HepG2 (cell line): Measurements from ENCODE around the gene DYDC2. TPM values are rescaled to one million over a fixed set of nuclear protein-coding genes. Genes with fewer than 3 reads are reported as not detected.

Source experiments
- AGO1 ChIP-seq: fragments of 200-400 bp; formaldehyde crosslinking; IDR thresholded peaks from 2 replicates; pipeline ENCODE4 v1.6.1; 2017; ENCODE audit warnings: mild to moderate bottlenecking, low read depth, low read length, moderate library complexity; ENCODE audit not compliant: poor library complexity, severe bottlenecking
- ARNT2 ChIP-seq: sonication (generic); formaldehyde crosslinking; IDR thresholded peaks from 2 replicates; pipeline ENCODE4 v1.8.0; 2022; ENCODE audit warnings: mild to moderate bottlenecking, low read depth, missing genetic modification reagents, moderate library complexity
- ATAD3A ChIP-seq: sonication (generic); formaldehyde crosslinking; IDR thresholded peaks from 2 replicates; pipeline ENCODE4 v1.4.0; 2020; ENCODE audit warnings: missing genetic modification reagents
- ATF3 ChIP-seq: sonication (generic); formaldehyde crosslinking; IDR thresholded peaks from 2 replicates; pipeline ENCODE4 v1.4.0; 2020; ENCODE audit warnings: missing genetic modification reagents
- BORCS8-MEF2B ChIP-seq: sonication (generic); formaldehyde crosslinking; IDR thresholded peaks from 2 replicates; pipeline ENCODE4 v1.8.0; 2022; ENCODE audit warnings: mild to moderate bottlenecking, missing genetic modification reagents
- ESRRA ChIP-seq: sonication (generic); formaldehyde crosslinking; IDR thresholded peaks from 2 replicates; pipeline ENCODE4 v1.5.1; 2020; ENCODE audit warnings: mild to moderate bottlenecking, low read depth, missing genetic modification reagents
- ETV6 ChIP-seq: sonication (generic); formaldehyde crosslinking; conservative IDR thresholded peaks from 2 replicates; pipeline ENCODE4 v1.4.0; 2020; ENCODE audit warnings: missing genetic modification reagents
- FOSL1 ChIP-seq: sonication (generic); formaldehyde crosslinking; IDR thresholded peaks from 2 replicates; pipeline ENCODE4 v1.9.0; 2021; ENCODE audit warnings: missing genetic modification reagents, borderline replicate concordance
- FOXJ3 ChIP-seq: sonication (generic); formaldehyde crosslinking; IDR thresholded peaks from 2 replicates; pipeline ENCODE4 v1.4.0; 2020; ENCODE audit warnings: missing genetic modification reagents, mild to moderate bottlenecking, borderline replicate concordance
- KMT2A ChIP-seq: sonication (generic); formaldehyde crosslinking; IDR thresholded peaks from 2 replicates; pipeline ENCODE4 v1.4.0; 2020; ENCODE audit warnings: missing genetic modification reagents
- MEF2D ChIP-seq: sonication (generic); formaldehyde crosslinking; IDR thresholded peaks from 2 replicates; pipeline ENCODE4 v1.5.1; 2020; ENCODE audit warnings: mild to moderate bottlenecking, missing genetic modification reagents
- NFYC ChIP-seq: IDR thresholded peaks from 2 replicates; pipeline ENCODE4 v1.6.1; 2016; ENCODE audit warnings: missing genetic modification reagents, missing compliant biosample characterization
- SMAD3 ChIP-seq: sonication (generic); formaldehyde crosslinking; IDR thresholded peaks from 2 replicates; pipeline ENCODE4 v1.4.0; 2020; ENCODE audit warnings: missing genetic modification reagents
- STAG1 ChIP-seq: sonication (generic); formaldehyde crosslinking; IDR thresholded peaks from 2 replicates; pipeline ENCODE4 v1.4.0; 2020; ENCODE audit warnings: missing genetic modification reagents
- TRIM24 ChIP-seq: sonication (generic); formaldehyde crosslinking; IDR thresholded peaks from 2 replicates; pipeline ENCODE4 v1.8.0; 2022; ENCODE audit warnings: mild to moderate bottlenecking, missing genetic modification reagents
- XBP1 ChIP-seq: sonication (generic); formaldehyde crosslinking; IDR thresholded peaks from 2 replicates; pipeline ENCODE4 v1.5.0; 2020; ENCODE audit warnings: missing genetic modification reagents
- YEATS4 ChIP-seq: sonication (generic); formaldehyde crosslinking; IDR thresholded peaks from 2 replicates; pipeline ENCODE4 v1.4.0; 2020; ENCODE audit warnings: missing genetic modification reagents, borderline replicate concordance
- ZBTB20 ChIP-seq: sonication (generic); formaldehyde crosslinking; IDR thresholded peaks from 2 replicates; pipeline ENCODE4 v1.8.1; 2023; ENCODE audit warnings: missing genetic modification reagents, low read depth, mild to moderate bottlenecking, borderline replicate concordance
- ZBTB37 ChIP-seq: sonication (generic); formaldehyde crosslinking; IDR thresholded peaks from 2 replicates; pipeline ENCODE4 v1.4.0; 2020; ENCODE audit warnings: mild to moderate bottlenecking, missing genetic modification reagents
- ZFP62 ChIP-seq: sonication (generic); formaldehyde crosslinking; IDR thresholded peaks from 2 replicates; pipeline ENCODE4 v1.4.0; 2020; ENCODE audit warnings: missing genetic modification reagents
- ZFY ChIP-seq: sonication (generic); formaldehyde crosslinking; IDR thresholded peaks from 2 replicates; pipeline ENCODE4 v1.4.0; 2020; ENCODE audit warnings: missing genetic modification reagents
- ZNF10 ChIP-seq: sonication (generic); formaldehyde crosslinking; IDR thresholded peaks from 2 replicates; pipeline ENCODE4 v1.4.0; 2020; ENCODE audit warnings: mild to moderate bottlenecking, low read depth, missing genetic modification reagents, borderline replicate concordance
- ZNF230 ChIP-seq: sonication (generic); formaldehyde crosslinking; IDR thresholded peaks from 2 replicates; pipeline ENCODE4 v1.4.0; 2020; ENCODE audit warnings: mild to moderate bottlenecking, missing genetic modification reagents
- ZNF253 ChIP-seq: sonication (generic); formaldehyde crosslinking; IDR thresholded peaks from 2 replicates; pipeline ENCODE4 v1.8.0; 2022; ENCODE audit warnings: mild to moderate bottlenecking, missing genetic modification reagents, borderline replicate concordance
- ZNF543 ChIP-seq: sonication (generic); formaldehyde crosslinking; IDR thresholded peaks from 2 replicates; pipeline ENCODE4 v1.4.0; 2020; ENCODE audit warnings: mild to moderate bottlenecking, missing genetic modification reagents
- ZNF552 ChIP-seq: sonication (generic); formaldehyde crosslinking; IDR thresholded peaks from 2 replicates; pipeline ENCODE4 v1.9.0; 2022; ENCODE audit warnings: missing genetic modification reagents, mild to moderate bottlenecking, borderline replicate concordance
- ZNF674 ChIP-seq: sonication (generic); formaldehyde crosslinking; IDR thresholded peaks from 2 replicates; pipeline ENCODE4 v1.5.0; 2020; ENCODE audit warnings: low read depth, mild to moderate bottlenecking, missing genetic modification reagents
- polyA plus RNA-seq, 8 experiments: library from polyadenylated mRNA; depleted of rRNA in 3 of 8; stranded (reverse) in 7 of 8; unstranded in 1 of 8; fragments of >200 nt; fragmentation: Illumina TruSeq in 4 of 8; extraction: Trizol in 4 of 8; gene quantifications; 2 replicates each; pipeline versions ENCODE4 v1.2.1 to v1.2.3, GENCODE V29; 2011 to 2016; ENCODE audit warnings: low read depth in 4 of 8, missing spikeins in 1 of 8, mixed read lengths in 1 of 8; ENCODE audit not compliant: insufficient read depth in 1 of 8
- total RNA-seq, 5 experiments: library from RNA; depleted of rRNA; stranded (reverse); fragments of >200 nt; fragmentation: Illumina TruSeq; extraction: Trizol; gene quantifications; 2 replicates each; pipeline ENCODE4 v1.2.3, GENCODE V29; 2016; ENCODE audit warnings: low read depth in 1 of 5
- TF ChIP-seq, protein P1 (sequence below): sonication (generic); formaldehyde crosslinking; conservative IDR thresholded peaks from 2 replicates; pipeline ENCODE4 v1.8.0; 2022; ENCODE audit warnings: low read depth, missing genetic modification reagents

Gene DYDC2
- total and polyA plus RNA-seq, 2 of the 13 experiments (the other 11 are each of a cell fraction or from before 2014, with no cell fraction given): 0.98 to 2.3 TPM

DNA sequence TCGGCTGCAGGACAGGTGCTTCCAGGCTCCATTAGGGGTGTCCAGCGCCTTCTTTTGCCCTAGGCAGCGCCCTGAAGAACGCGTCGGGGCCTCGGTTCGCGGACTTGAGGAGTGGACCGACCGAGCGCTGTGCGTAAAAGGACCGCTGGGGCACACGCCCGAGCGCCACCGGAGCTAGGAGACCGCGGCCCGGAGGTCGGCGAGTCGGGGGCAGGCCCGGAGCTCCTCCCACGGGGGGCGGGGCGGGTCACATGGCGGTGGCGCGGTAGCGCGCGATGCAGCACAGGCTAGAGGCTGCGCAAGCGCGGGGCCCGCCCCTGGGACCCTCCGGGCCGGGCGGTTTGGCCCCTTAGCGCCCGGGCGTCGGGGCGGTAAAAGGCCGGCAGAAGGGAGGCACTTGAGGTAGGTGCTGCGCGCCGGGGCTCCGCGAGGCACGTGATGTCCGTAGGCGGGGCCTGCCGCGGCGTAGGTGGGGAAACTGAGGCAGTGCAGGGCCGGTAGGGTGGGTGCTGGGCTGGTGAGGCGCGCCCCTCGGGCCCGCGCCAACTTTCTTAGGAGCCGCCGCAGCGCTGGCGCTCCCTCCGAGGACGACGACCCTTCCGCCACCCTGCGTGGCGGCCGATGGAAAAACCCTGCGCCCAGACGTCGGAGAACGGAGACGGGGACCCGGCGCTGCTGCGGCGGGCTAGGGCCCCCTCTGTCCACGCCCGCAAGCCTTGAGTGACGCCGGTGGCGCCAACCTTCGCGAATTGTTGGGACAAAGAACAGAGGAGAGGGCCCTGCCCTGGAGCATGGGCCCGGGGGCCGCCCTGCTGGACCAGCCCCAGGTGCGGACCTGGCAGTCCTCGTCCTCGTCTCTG is 51.9 kb downstream of the DYDC2 start, which contains the start of gene PRXL2A (continued):
- TF ChIP-seq ZNF230 (CRISPR knock-in tag): peak; percentile 44; the same call in 1 of the 2 replicates
- no peak for TF ChIP-seq ZBTB37 (CRISPR knock-in tag)
- no peak for TF ChIP-seq ATF3 (CRISPR knock-in tag)
- TF ChIP-seq MEF2D: peak; percentile 34; the same call in 1 of the 2 replicates
- peak; percentile 27 for TF ChIP-seq AGO1
- no peak for TF ChIP-seq XBP1
- TF ChIP-seq ESRRA (CRISPR knock-in tag): no peak; the same call in 1 of the 2 replicates
- no peak for TF ChIP-seq ZBTB20 (CRISPR knock-in tag)
- TF ChIP-seq FOXJ3 (CRISPR knock-in tag): no peak
- TF ChIP-seq SMAD3: no peak
- TF ChIP-seq ZNF543: 0 out of 2 replicates have a peak, but pooled peaks have one; percentile 34
- 0 out of 2 replicates have a peak, but pooled peaks have one; percentile 44 for TF ChIP-seq KMT2A
- 0 out of 2 replicates have a peak, but pooled peaks have one; percentile 40 for TF ChIP-seq ARNT2 (CRISPR knock-in tag)
- no peak for TF ChIP-seq ATAD3A
- TF ChIP-seq, protein P1, sequence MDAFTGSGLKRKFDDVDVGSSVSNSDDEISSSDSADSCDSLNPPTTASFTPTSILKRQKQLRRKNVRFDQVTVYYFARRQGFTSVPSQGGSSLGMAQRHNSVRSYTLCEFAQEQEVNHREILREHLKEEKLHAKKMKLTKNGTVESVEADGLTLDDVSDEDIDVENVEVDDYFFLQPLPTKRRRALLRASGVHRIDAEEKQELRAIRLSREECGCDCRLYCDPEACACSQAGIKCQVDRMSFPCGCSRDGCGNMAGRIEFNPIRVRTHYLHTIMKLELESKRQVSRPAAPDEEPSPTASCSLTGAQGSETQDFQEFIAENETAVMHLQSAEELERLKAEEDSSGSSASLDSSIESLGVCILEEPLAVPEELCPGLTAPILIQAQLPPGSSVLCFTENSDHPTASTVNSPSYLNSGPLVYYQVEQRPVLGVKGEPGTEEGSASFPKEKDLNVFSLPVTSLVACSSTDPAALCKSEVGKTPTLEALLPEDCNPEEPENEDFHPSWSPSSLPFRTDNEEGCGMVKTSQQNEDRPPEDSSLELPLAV (CRISPR knock-in tag): 0 out of 2 replicates have a peak, but pooled peaks have one; percentile 44
- 0 out of 2 replicates have a peak, but pooled peaks have one; percentile 19 for TF ChIP-seq ETV6 (CRISPR knock-in tag)
- TF ChIP-seq ZNF10 (CRISPR knock-in tag): no peak
- no peak for TF ChIP-seq ZFP62 (CRISPR knock-in tag)
- no peak for TF ChIP-seq ZNF253 (CRISPR knock-in tag)
- peak; percentile 73 for TF ChIP-seq YEATS4
- TF ChIP-seq NFYC (CRISPR knock-in tag): no peak; the same call in 1 of the 2 replicates
- TF ChIP-seq ZNF552 (CRISPR knock-in tag): no peak
- peak; percentile 57; the same call in 1 of the 2 replicates for TF ChIP-seq BORCS8-MEF2B (CRISPR knock-in tag)
- TF ChIP-seq TRIM24: no peak
- TF ChIP-seq ZFY (CRISPR knock-in tag): peak; percentile 83
- TF ChIP-seq FOSL1: no peak
- TF ChIP-seq ZNF674: peak; percentile 18; the same call in 1 of the 2 replicates
- TF ChIP-seq STAG1 (CRISPR knock-in tag): peak; percentile 18; the same call in 1 of the 2 replicates
